GM20431 (cell line): ENCODE measurements around the gene ZNF444.
"Not testable (repeated sequence)": the region's sequence is repeated elsewhere in the genome, so short reads cannot be mapped to it uniquely, and the experiment has no call there.

ENCODE experiments used
- in situ Hi-C: fragments of 300-500 bp; cut with MseI, MboI; formaldehyde crosslinking; loops from one replicate; pipeline ENCODE4 v1.15.0; 2020; ENCODE audit warnings: low sequenced_read_pairs; ENCODE audit not compliant: unreplicated experiment

The ZNF444 gene

DNA sequence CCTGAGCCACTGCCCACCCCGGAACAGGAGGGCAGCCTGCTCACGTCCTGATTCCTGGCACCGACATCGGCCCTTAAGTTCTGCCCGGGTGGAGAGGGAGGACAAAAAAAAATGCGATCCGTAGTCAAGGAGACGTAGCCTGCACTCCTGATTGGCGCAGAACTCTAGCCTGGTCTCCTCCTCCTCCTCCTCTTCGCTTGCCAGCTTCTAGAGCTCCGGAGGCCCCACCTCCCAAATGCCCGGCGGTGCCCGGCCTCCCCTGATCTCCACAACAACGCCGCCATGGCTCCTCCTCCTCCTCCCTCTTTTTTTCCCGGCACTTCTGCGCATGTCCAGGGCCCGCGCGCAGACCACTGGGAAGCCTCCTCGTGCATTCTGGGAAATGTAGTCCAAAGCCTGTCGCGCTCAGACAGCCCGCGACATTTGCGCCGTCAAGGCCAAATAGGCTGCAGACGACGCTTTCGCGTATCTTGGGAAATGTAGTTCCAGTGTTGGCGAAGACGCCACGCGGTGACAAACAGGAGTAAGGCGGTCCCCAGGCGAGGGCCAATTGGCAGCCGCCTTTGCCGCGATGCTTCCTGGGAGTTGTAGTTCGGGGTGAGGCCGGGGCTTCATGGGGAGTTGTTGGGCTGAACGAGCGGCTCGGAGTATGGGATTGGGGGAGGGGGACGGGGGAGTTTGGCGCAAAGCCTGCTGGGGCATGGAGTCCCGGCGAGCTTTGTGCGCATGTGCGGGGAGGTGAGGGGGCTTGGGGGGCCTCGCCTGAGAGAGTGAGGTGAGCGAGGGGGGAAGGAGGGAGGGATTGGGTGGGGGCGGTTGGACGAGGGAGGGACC lies at the start of gene ZNF444:
TSS of gene ZNF444 (plus strand) at position 705 of the 834 bp plus-strand sequence. CDS start 5,625 bp downstream, outside the sequence.
- in situ Hi-C loops: no loop called here

DNA sequence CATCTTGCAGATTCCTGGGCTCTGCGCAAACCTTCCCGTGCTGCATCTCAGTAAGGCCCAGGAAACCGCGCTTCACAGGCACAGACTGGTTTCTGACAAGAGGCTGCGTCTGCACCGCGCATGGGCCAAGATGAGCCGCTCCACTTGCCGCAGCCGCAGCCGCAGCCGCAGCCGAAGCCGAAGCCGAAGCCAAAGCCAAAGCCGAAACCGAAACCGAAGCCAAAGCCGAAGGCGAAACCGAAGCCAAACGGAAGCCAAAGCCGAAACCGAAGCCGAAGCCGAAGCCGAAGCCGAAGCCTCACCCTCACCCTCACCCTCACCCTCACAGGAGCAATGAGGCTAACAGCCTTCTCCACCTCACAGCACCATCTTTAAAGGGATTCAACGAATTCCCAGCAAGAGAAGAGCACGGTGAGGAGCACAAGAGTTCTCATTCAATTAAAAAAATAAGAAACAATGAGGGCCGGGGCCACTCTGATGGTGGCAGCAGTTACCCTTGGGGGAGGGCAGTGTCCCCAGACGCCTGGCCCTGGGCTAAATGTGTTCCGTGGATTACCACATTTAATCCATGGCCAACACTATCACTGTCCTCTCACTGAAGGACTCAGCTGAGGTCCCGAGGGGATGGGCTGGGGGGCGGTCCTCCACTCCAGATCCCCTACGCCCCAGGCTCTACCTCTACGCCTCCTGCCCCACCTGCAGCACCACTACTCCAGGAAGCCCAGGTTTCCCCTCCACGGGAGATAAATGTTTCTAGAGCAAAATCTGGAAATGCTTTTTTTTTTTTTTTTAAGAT lies 49.1 kb upstream of the ZNF444 start:
- in situ Hi-C loops: no loop called here

- in situ Hi-C loops: no loop called here
Measured at GRCh38 chr19:56092685-56093631, 48.1 kb upstream of the ZNF444 start.

GRCh38 chr19:56094449-56094848 lies 46.6 kb upstream of the ZNF444 start:
- in situ Hi-C loops: no loop called here

- in situ Hi-C loops: no loop called here
Measured at GRCh38 chr19:56096665-56097064, 44.4 kb upstream of the ZNF444 start.

DNA sequence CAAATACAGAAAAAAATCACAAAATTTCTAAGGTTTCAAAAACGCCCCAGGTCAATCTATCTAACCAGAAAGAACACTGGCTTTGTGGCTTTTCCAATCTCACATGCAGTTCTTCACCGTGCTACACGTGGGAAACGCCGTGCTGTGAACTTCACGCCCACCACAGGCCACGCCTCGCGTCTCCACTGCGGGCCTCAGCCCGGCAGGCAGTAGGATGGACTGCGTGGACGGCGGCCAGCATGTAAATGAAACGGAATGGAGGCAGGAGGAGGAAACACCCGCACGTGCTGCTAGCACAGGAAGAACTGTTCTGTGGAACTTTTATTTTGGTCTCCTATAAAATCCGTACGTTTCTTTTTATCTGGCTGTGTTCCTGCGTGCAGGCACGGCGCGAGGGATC lies 43.8 kb upstream of the ZNF444 start:
- in situ Hi-C loops: no loop called here

GRCh38 chr19:56097776-56098175 lies 43.3 kb upstream of the ZNF444 start:
- in situ Hi-C loops: no loop called here

GRCh38 chr19:56098237-56098636 lies 42.9 kb upstream of the ZNF444 start:
- in situ Hi-C loops: not testable (repeated sequence)

- in situ Hi-C loops: no loop called here
Measured at GRCh38 chr19:56098731-56099568, 42.1 kb upstream of the ZNF444 start.

- in situ Hi-C loops: no loop called here
Measured at GRCh38 chr19:56099638-56100539, 41.2 kb upstream of the ZNF444 start.

GRCh38 chr19:56101095-56101494 lies 40.0 kb upstream of the ZNF444 start:
- in situ Hi-C loops: no loop called here

- in situ Hi-C loops: no loop called here
Measured at GRCh38 chr19:56101746-56102535, 39.1 kb upstream of the ZNF444 start.

GRCh38 chr19:56103027-56103614 lies 38.0 kb upstream of the ZNF444 start:
- in situ Hi-C loops: no loop called here

- in situ Hi-C loops: no loop called here
Measured at GRCh38 chr19:56104423-56104822, 36.7 kb upstream of the ZNF444 start.

- in situ Hi-C loops: no loop called here
Measured at GRCh38 chr19:56105090-56105701, 35.9 kb upstream of the ZNF444 start.

- in situ Hi-C loops: not testable (repeated sequence)
Measured at GRCh38 chr19:56105831-56106396, 35.2 kb upstream of the ZNF444 start.
